Cardiac muscle cell (in vitro differentiated cells and primary cell): ENCODE results near the gene MPP7. TPM values are rescaled to one million over a fixed set of nuclear protein-coding genes. Genes with fewer than 3 reads are reported as not detected.

ENCODE experiments used
- DNase-seq, 2 donors: peaks; one replicate each; pipeline versions ENCODE4 v3.0.0 to v3.0.0-alpha.2; 2010 to 2017; ENCODE audit warnings: low read depth in 1 of 2, low spot score in 1 of 2
- H3K27ac ChIP-seq: fragments of 200-600 bp; sonication (generic); 2 replicates; pipeline ENCODE4 v1.5.1; 2016
- H3K27me3 ChIP-seq: fragments of 200-600 bp; sonication (generic); 2 replicates; pipeline ENCODE4 v1.6.0; 2016; ENCODE audit warnings: control low read depth
- H3K36me3 ChIP-seq: fragments of 200-600 bp; sonication (generic); 2 replicates; pipeline ENCODE4 v1.5.1; 2016; ENCODE audit warnings: control low read depth
- H3K4me1 ChIP-seq: fragments of 200-600 bp; sonication (generic); 2 replicates; pipeline ENCODE4 v1.8.1; 2017; ENCODE audit warnings: low read depth, mild to moderate bottlenecking, mixed run types
- H3K4me3 ChIP-seq: fragments of 200-600 bp; sonication (generic); 2 replicates; pipeline ENCODE4 v1.5.1; 2016; ENCODE audit warnings: mild to moderate bottlenecking
- H3K9me3 ChIP-seq: fragments of 200-600 bp; sonication (generic); 2 replicates; pipeline ENCODE4 v1.5.1; 2017; ENCODE audit warnings: low read depth, mild to moderate bottlenecking, control low read depth
- CTCF ChIP-seq: IDR thresholded peaks from 2 replicates; pipeline ENCODE4 v1.5.1; 2012; ENCODE audit warnings: low read depth, mild to moderate bottlenecking, low read length
- polyA plus RNA-seq: library from polyadenylated mRNA; unstranded; fragments of >200 nt; fragmentation: Nextera tagmentation; extraction: Ambion mirVana; gene quantifications from 2 replicates; pipeline ENCODE4 v1.2.1, GENCODE V29; 2016
- total RNA-seq: library from RNA; depleted of rRNA; stranded (reverse); fragments of >200 nt; gene quantifications from 2 replicates; pipeline ENCODE4 v1.2.3, GENCODE V29; 2016

Gene MPP7
- total and polyA plus RNA-seq, 2 experiments from 2014 or later = 9.2 to 10.8 TPM

GRCh38 chr10:28256776-28257175 is 46.1 kb downstream of the MPP7 start:
- Histone ChIP-seq H3K4me3 (no peak overlapping the region), H3K27ac (no peak overlapping the region), H3K36me3 (no peaks in the 10 kb centered on the region), H3K4me1 (no peaks in the 10 kb centered on the region), H3K9me3 (no peaks in the 10 kb centered on the region), H3K27me3 (no peaks in the 10 kb centered on the region)
- no peak for TF ChIP-seq CTCF
- no peak for DNase-seq

GRCh38 chr10:28254290-28254985 is 48.4 kb downstream of the MPP7 start:
- Histone ChIP-seq H3K27ac (no peak overlapping the region), H3K27me3 (no peaks in the 10 kb centered on the region), H3K4me3 (no peak overlapping the region), H3K9me3 (no peaks in the 10 kb centered on the region), H3K36me3 (no peaks in the 10 kb centered on the region), H3K4me1 (peaks cover 4% of the 10 kb centered on the region)
- DNase-seq = peak in 1 of 2 donors; percentile 50
- TF ChIP-seq CTCF = no peak

- H3K4me3 ChIP-seq = no peak overlapping the region
- H3K4me1 ChIP-seq = peaks cover 6% of the 10 kb centered on the region
- H3K36me3 ChIP-seq = no peaks in the 10 kb centered on the region
- no peaks in the 10 kb centered on the region for H3K9me3 ChIP-seq
- no peak for TF ChIP-seq CTCF
- DNase-seq = no peak
- H3K27me3 ChIP-seq = no peaks in the 10 kb centered on the region
- H3K27ac ChIP-seq = no peak overlapping the region
These were observed 49.6 kb downstream of the MPP7 start for GRCh38 chr10:28253169-28253785.

Other genes with a start within 250 kb of the MPP7 start
- 113 and 141 TPM in 2 replicates for gene WAC, start 230.1 kb upstream of the MPP7 start, total RNA-seq
- 72.2 and 109 TPM in 2 replicates for gene WAC, start 230.1 kb upstream of the MPP7 start, polyA plus RNA-seq